Small intestine (tissue), 7 donors: ENCODE results near the gene ZBED1. TPM values are rescaled to one million over a fixed set of nuclear protein-coding genes. Genes with fewer than 3 reads are reported as not detected.
"Not testable (repeated sequence)": the region's sequence is repeated elsewhere in the genome, so short reads cannot be mapped to it uniquely, and the experiment has no call there.

Source experiments
- DNase-seq, 2 donors: peaks; one replicate each; pipeline versions ENCODE4 v3.0.0 to v3.0.0-alpha.2; 2013
- FAIRE-seq: peaks from 2 replicates; lab custom pipeline; 2012; peaks lifted over from hg19 to GRCh38; lab: Jason Lieb, UNC
- H3K27ac ChIP-seq, 3 donors: one replicate each; pipeline ENCODE4 v1.5.1; 2013; ENCODE audit warnings: low read length in 2 of 3, mild to moderate bottlenecking in 2 of 3, control low read depth in 1 of 3, inconsistent platforms in 1 of 3, low read depth in 1 of 3, moderate library complexity in 1 of 3
- H3K27me3 ChIP-seq, 3 donors: one replicate each; pipeline ENCODE4 v1.6.1; 2013; ENCODE audit warnings: low read length in 3 of 3, inconsistent platforms in 1 of 3; ENCODE audit not compliant: control insufficient read depth in 3 of 3, insufficient read depth in 3 of 3
- H3K36me3 ChIP-seq, 3 donors: one replicate each; pipeline ENCODE4 v1.6.1; 2013; ENCODE audit warnings: low read length in 3 of 3, inconsistent platforms in 1 of 3, low read depth in 1 of 3, mild to moderate bottlenecking in 1 of 3, moderate library complexity in 1 of 3; ENCODE audit not compliant: control insufficient read depth in 3 of 3, insufficient read depth in 2 of 3
- H3K4me1 ChIP-seq, 3 donors: one replicate each; pipeline ENCODE4 v1.6.1; 2013; ENCODE audit warnings: low read length in 2 of 3, inconsistent platforms in 1 of 3, low read depth in 1 of 3, mild to moderate bottlenecking in 1 of 3, moderate library complexity in 1 of 3; ENCODE audit not compliant: control insufficient read depth in 3 of 3, insufficient read depth in 2 of 3
- H3K4me3 ChIP-seq, 3 donors: one replicate each; pipeline ENCODE4 v1.5.1; 2013; ENCODE audit warnings: low read length in 3 of 3, control low read depth in 1 of 3, inconsistent platforms in 1 of 3, low read depth in 1 of 3, mild to moderate bottlenecking in 1 of 3, moderate library complexity in 1 of 3
- H3K9me3 ChIP-seq, 2 donors: one replicate each; pipeline ENCODE4 v1.6.1; 2013; ENCODE audit warnings: low read depth in 1 of 2, low read length in 1 of 2; ENCODE audit not compliant: control insufficient read depth in 2 of 2, insufficient read depth in 1 of 2
- WGBS, 3 donors: extraction: QIAGEN DNeasy Blood & Tissue Kit; methylation state at CpG; one replicate each; pipeline ENCODE4 v1.1.7; 2013; 5-methylcytosine and 5-hydroxymethylcytosine counted together
- polyA plus RNA-seq, 4 donors: library from polyadenylated mRNA; stranded (reverse) in 3 of 4; unstranded in 1 of 4; fragments of 200-250 nt in 3 of 4; fragments of 120-200 nt in 1 of 4; gene quantifications; one replicate each; pipeline versions ENCODE4 v1.2.1 to v1.2.3, GENCODE V29; 2013
- donor health status: healthy with polysubstance abuse.
- donor health status: control.
- donor health status: control.
- donor health status: Bipolar disorder and iron deficiency.
- donor health status: healthy.

ZBED1 gene
- polyA plus RNA-seq, 4 donors: 23.9 to 48.0 (median 30.3) TPM

DNA sequence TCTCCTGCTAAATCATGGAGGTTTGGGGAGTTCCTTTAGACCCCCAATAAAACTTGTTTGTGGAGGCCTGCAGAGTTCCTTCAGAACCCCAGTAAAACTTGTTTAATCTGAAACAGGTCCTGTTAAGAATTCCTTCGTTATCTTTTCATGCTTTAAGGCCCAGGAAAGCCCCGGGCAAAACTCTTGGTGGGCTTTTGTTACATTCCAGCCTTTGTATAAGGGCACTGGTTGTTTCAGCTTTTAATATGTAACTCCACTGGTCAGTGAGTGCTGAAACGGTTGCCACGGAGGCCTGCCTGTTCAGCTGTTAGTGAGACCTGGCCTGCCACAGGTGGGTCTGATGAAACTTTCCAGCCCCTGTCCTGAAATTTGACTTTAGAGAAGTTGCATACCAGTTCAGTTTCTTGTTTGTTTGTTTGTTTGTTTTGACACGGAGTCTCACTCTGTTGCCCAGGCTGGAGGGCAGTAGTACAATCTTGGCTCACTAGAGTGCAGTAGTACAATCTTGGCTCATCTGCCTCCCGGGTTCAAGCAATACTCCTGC lies 12.4 kb upstream of the ZBED1 start:
- H3K27ac ChIP-seq: no peak overlapping the region

DNA sequence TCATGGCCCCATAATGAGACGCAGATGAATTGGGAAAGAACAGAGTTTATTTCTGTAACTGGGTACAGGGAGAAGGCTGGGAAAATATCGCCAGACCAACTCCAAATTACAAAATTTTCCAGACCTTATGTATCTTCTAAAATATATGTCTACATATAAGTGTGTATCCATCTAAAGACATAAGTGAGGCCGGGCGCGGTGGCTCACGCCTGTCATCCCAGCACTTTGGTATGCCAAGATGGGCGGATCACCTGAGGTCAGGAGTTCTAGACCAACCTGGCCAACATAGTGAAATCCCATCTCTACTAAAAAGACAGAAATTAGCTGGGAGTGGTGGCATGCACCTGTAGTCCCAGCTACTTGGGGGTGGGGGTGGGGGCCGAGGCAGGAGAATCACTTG lies 11.7 kb upstream of the ZBED1 start:
- FAIRE-seq: no peak
- peaks cover 0 to 4% (median 0%) of the 10 kb centered on the region in 3 donors for H3K4me1 ChIP-seq

More for the DNA sequence above, 12.4 kb upstream of the ZBED1 start:
- Histone ChIP-seq H3K27me3 (no peaks in the 10 kb centered on the region), H3K36me3 (no peaks in the 10 kb centered on the region), H3K4me1 (no peaks in the 10 kb centered on the region), H3K9me3 (no peaks in the 10 kb centered on the region), H3K4me3 (no peak overlapping the region)
- FAIRE-seq (no peak), DNase-seq (no peak)
- 75 to 85% (median 83%) methylated on average over 6 of the region's 6 CpGs for WGBS, 3 donors

DNA sequence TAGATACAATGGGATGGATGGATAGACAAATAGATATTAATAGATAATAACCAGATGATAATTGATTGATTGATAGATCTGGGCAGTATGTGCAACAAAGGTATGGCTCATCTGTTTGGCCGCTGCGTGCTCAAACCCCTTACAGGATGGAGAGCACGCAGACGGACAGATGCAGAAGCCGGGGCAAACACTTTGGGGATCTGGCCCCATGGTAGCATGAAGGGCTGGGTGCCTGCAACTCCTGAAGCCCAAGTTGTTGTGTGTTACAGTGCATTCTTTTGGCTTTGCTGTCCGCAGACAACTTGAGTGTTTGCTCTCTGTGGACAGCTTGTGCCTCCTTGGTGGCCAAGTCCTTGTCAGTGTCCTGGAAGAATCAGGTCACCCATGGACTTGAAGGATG lies 10.6 kb upstream of the ZBED1 start:
- 95 to 97% (median 95%) methylated on average over 6 of the region's 6 CpGs for WGBS, 3 donors

More for the DNA sequence above, 11.7 kb upstream of the ZBED1 start:
- H3K36me3 ChIP-seq: no peaks in the 10 kb centered on the region
- no peaks in the 10 kb centered on the region for H3K27me3 ChIP-seq
- no peak for DNase-seq
- H3K4me3 ChIP-seq: no peak overlapping the region
- 91 to 93% (median 93%) methylated on average over 8 of the region's 8 CpGs for WGBS, 3 donors
- H3K27ac ChIP-seq: no peak overlapping the region
- no peaks in the 10 kb centered on the region for H3K9me3 ChIP-seq

DNA sequence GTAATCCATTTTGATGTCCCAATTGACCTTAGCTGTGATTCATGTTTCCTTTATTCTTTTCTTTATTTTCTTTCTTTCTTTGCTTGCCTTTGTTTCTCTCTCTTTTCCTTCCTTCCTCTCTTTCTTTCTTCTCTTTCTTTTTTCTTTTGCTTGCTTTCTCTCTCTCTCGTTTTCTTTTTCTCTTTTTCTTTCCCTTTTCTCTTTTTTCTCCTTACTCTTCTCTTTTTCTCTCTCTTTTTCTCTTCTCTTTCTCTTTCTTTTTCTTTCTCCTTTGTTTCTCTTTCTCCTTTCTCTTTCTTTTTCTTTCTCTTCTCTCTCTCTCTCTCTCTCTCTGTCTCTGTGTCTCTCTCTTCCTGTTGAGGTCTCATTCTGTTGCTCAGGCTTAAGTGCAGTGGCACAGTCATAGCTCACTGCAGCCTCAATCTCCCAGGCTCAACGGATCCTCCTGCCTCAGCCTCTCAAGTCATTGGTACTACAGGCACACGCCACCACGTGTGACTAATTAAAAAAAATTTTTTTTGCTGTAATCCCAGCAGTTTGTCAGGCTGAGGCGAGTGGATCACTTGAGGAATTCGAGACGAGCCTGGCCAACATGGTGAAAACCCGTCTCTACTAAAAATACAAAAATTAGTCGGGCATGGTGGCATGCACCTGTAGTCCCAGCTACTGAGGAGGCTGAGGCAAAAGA lies 8.0 kb upstream of the ZBED1 start:
- 73 to 81% (median 76%) methylated on average over 9 of the region's 9 CpGs for WGBS, 3 donors
- H3K27ac ChIP-seq: no peak overlapping the region
- no peak overlapping the region for H3K4me3 ChIP-seq
- no peaks in the 10 kb centered on the region for H3K36me3 ChIP-seq
- FAIRE-seq: no peak
- no peak for DNase-seq
- no peaks in the 10 kb centered on the region for H3K27me3 ChIP-seq
- H3K4me1 ChIP-seq: peaks cover 0 to 4% (median 3%) of the 10 kb centered on the region in 3 donors
- no peaks in the 10 kb centered on the region for H3K9me3 ChIP-seq

More for the DNA sequence above, 10.6 kb upstream of the ZBED1 start:
- Histone ChIP-seq H3K27me3 (no peaks in the 10 kb centered on the region), H3K4me3 (no peak overlapping the region), H3K4me1 (peaks cover 0 to 4% (median 3%) of the 10 kb centered on the region in 3 donors), H3K9me3 (no peaks in the 10 kb centered on the region), H3K27ac (no peak overlapping the region), H3K36me3 (no peaks in the 10 kb centered on the region)
- DNase-seq: no peak
- FAIRE-seq: no peak

DNA sequence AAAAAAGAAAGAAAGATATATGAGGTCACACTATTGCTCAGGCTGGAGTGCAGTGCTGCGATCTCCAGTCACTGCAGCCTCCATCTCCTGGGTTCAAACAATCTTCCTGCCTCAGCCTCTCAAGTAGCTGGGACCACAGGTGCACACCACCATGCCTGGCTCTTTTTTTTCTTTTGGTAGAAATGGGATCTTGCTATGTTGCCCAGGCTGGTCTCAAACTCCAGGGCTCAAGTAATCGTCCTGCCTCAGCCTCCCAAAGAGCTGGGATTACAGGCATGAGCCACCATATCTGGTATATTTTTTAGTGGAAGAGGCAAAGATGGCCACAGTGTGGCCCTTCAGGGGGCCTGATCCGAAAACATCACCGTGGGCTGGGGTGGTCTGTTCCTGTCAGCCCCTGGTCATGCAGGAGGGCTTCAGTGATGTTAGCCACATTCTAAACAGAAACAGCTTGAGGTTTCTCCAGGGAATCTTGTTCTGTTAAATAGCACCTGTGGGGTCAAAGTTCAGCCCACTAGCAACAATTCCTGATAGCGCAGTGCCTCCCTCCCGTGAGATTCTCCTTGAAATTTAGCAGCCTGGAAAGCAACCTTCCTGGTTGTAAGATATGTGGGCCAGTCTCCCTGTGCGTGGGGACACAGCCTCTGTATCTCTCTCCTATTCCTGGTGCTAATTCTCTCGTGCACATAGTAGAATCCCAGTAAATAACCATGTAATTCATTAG lies 7.3 kb upstream of the ZBED1 start:
- peak overlapping the region in 1 of 3 donors; percentile 31 for H3K27ac ChIP-seq
- H3K4me3 ChIP-seq: no peak overlapping the region
- FAIRE-seq (no peak), DNase-seq (peak; percentile 85 to 87)
- no peaks in the 10 kb centered on the region for H3K36me3 ChIP-seq
- H3K27me3 ChIP-seq: no peaks in the 10 kb centered on the region
- peaks cover 0 to 4% (median 3%) of the 10 kb centered on the region in 3 donors for H3K4me1 ChIP-seq
- 34 to 56% (median 39%) methylated on average over 8 of the region's 8 CpGs for WGBS, 3 donors
- H3K9me3 ChIP-seq: no peaks in the 10 kb centered on the region

DNA sequence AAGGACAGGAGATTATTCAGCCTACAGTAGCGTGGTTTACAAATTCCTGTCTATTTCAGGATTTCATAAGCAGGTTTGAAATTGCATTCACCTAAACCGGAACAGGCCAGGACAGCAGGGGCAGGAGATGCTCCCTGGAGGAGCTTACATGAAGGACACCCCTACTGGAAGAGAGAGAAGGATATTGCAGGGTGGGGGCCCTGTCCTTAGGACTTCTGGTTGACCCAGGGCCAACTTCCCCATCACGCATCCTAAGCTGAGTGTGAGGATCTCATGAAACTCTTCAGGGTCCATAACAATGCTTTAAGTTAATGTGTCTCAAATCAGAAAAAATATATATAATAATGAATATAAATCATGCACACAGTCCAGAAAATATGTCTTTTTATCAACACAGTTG lies 6.4 kb upstream of the ZBED1 start:
- Histone ChIP-seq H3K27ac (no peak overlapping the region), H3K27me3 (no peaks in the 10 kb centered on the region), H3K4me3 (no peak overlapping the region), H3K36me3 (no peaks in the 10 kb centered on the region), H3K9me3 (no peaks in the 10 kb centered on the region), H3K4me1 (peaks cover 0 to 4% (median 3%) of the 10 kb centered on the region in 3 donors)
- WGBS, 3 donors: 87 to 93% (median 92%) methylated on average over 3 of the region's 3 CpGs
- no peak for DNase-seq
- FAIRE-seq: no peak

DNA sequence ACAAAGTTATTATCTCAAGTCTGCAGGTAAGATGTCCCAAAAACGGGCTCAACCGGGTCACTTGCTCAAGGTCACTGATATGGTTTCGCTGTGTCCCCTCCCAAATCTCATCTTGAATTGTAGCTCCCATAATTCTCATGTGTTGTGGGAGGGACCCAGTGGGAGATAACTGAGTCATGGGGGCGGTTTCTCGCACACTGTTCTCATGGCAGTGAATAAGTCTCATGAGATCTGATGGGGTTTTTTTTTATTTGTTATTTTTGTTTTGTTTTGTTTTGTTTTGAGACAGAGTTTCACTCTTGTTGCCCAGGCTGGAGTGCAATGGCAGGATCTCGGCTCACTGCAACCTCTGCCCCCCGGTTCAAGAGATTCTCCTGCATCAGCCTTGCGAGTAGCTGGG lies 4.6 kb upstream of the ZBED1 start:
- DNase-seq, FAIRE-seq, H3K36me3 ChIP-seq, H3K27me3 ChIP-seq, H3K4me1 ChIP-seq, H3K9me3 ChIP-seq, H3K4me3 ChIP-seq, H3K27ac ChIP-seq: not testable (repeated sequence)
- 84 to 89% (median 86%) methylated on average over 8 of the region's 8 CpGs for WGBS, 3 donors

DNA sequence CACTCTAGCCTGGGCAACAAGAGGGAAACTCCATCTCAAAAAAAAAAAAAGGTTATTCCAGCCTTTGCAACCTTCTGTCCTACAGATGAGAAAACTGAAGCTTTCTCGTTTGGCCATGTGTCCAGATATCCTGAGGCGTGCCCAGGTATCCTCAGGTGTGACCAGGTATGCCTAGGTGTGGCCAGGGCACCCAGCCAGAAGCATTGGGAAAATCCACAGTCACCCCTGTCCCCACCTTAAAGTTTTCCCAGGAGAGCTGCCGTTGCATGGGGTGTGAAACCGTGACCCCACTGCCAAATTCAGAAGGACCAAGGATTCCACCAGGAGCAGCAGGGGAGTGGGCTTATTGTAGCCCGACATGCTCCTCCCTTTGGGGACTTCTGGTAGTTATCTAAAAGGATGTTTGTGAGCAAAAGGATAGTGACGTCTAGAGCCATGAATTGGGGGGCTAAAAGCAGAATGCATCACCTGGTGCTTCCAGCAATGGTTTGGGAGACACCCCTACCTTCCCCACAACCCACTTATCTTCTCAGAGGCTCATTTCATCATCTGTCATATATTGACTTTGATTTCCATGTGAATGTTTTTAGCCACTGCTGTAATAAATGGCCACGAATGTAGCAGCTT lies 4.0 kb upstream of the ZBED1 start:
- no peak overlapping the region for H3K4me3 ChIP-seq
- peaks cover 0 to 7% (median 3%) of the 10 kb centered on the region in 3 donors for H3K4me1 ChIP-seq
- no peaks in the 10 kb centered on the region for H3K9me3 ChIP-seq
- H3K36me3 ChIP-seq: no peaks in the 10 kb centered on the region
- FAIRE-seq (no peak), DNase-seq (no peak)
- H3K27me3 ChIP-seq: no peaks in the 10 kb centered on the region
- H3K27ac ChIP-seq: no peak overlapping the region
- WGBS, 3 donors: 59 to 68% (median 66%) methylated on average over 7 of the region's 7 CpGs
